Suprapubic skin (tissue), 4 donors: Measurements from ENCODE around the gene B3GALT5. TPM values are rescaled to one million over a fixed set of nuclear protein-coding genes. Genes with fewer than 3 reads are reported as not detected.

Source experiments
- DNase-seq, 2 donors: peaks; one replicate each; pipeline ENCODE4 v3.0.0-alpha.2; 2019; ENCODE audit warnings: low spot score in 2 of 2
- H3K27ac ChIP-seq: fragments of 200-600 bp; sonication (generic); one replicate; pipeline ENCODE4 v1.5.1; 2019
- H3K27me3 ChIP-seq: fragments of 200-600 bp; sonication (generic); one replicate; pipeline ENCODE4 v1.5.1; 2019
- H3K36me3 ChIP-seq: fragments of 200-600 bp; sonication (generic); one replicate; pipeline ENCODE4 v1.5.1; 2019
- H3K4me1 ChIP-seq: fragments of 200-600 bp; sonication (generic); one replicate; pipeline ENCODE4 v1.5.1; 2019
- H3K4me3 ChIP-seq: fragments of 200-600 bp; sonication (generic); one replicate; pipeline ENCODE4 v1.5.1; 2019; ENCODE audit warnings: mild to moderate bottlenecking
- H3K9me3 ChIP-seq: fragments of 200-600 bp; sonication (generic); one replicate; pipeline ENCODE4 v1.5.1; 2019
- EP300 ChIP-seq: sonication (generic); formaldehyde crosslinking; IDR thresholded peaks from one replicate; pipeline ENCODE4 v1.6.1; 2017; ENCODE audit warnings: antibody characterized with exemption
- POLR2A ChIP-seq, 2 donors: fragments of 450-650 bp; IDR thresholded peaks; one replicate each; pipeline ENCODE4 v1.6.1; 2017; ENCODE audit warnings: antibody characterized with exemption in 2 of 2, mild to moderate bottlenecking in 2 of 2, moderate library complexity in 2 of 2
- POLR2AphosphoS5 ChIP-seq, 3 donors: sonication (generic); formaldehyde crosslinking; IDR thresholded peaks; one replicate each; pipeline ENCODE4 v1.6.1; 2017; ENCODE audit warnings: antibody characterized with exemption in 3 of 3
- WGBS: methylation state at CpG from one replicate; pipeline ENCODE4 v1.1.5; 2018; 5-methylcytosine and 5-hydroxymethylcytosine counted together
- total RNA-seq, 4 donors: library from RNA; depleted of rRNA; stranded (reverse); fragments of >200 nt; gene quantifications; one replicate each; pipeline ENCODE4 v1.1.0, GENCODE V29; 2016
- TF ChIP-seq, protein P1 (sequence below), 2 donors: fragments of 200-600 bp in 1 of 2; fragments of 450-650 bp in 1 of 2; sonication (generic) in 1 of 2; IDR thresholded peaks; one replicate each; pipeline ENCODE4 v1.5.1; 2016 to 2019; ENCODE audit warnings: antibody characterized with exemption in 2 of 2, mild to moderate bottlenecking in 1 of 2, moderate library complexity in 1 of 2

B3GALT5 gene
- total RNA-seq, 4 donors from 2014 or later = 0.89 to 5.9 (median 3.1) TPM

DNA sequence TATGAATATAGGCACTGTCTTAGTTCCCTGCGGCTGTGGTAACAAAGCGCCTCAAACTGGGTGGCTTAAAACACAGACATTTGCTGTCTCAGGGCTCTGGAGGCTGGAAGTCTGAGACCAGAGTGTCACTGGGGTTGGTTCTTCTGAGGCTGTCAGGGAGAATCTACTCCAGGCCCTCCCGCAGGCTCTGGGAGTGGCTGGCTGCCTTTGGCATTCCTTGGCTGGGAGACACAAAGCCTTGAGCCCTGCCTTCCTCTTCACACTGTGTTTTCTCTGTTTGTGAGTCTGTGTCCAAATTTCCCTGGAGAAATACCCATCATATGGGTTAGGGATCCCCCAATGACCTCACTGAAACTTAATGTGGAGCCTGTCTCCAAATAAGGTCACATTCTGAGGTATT, 38.5 kb downstream of the B3GALT5 start:
- no peaks in the 10 kb centered on the region for H3K27me3 ChIP-seq
- H3K4me1 ChIP-seq = no peaks in the 10 kb centered on the region
- peak overlapping the region; percentile 21 for H3K27ac ChIP-seq
- H3K9me3 ChIP-seq = no peaks in the 10 kb centered on the region
- 72% methylated on average over 3 of the region's 3 CpGs for WGBS
- no peak for TF ChIP-seq POLR2A (IDR thresholded peaks at IDR 0.05)
- TF ChIP-seq EP300 = no peak
- TF ChIP-seq, protein P1, sequence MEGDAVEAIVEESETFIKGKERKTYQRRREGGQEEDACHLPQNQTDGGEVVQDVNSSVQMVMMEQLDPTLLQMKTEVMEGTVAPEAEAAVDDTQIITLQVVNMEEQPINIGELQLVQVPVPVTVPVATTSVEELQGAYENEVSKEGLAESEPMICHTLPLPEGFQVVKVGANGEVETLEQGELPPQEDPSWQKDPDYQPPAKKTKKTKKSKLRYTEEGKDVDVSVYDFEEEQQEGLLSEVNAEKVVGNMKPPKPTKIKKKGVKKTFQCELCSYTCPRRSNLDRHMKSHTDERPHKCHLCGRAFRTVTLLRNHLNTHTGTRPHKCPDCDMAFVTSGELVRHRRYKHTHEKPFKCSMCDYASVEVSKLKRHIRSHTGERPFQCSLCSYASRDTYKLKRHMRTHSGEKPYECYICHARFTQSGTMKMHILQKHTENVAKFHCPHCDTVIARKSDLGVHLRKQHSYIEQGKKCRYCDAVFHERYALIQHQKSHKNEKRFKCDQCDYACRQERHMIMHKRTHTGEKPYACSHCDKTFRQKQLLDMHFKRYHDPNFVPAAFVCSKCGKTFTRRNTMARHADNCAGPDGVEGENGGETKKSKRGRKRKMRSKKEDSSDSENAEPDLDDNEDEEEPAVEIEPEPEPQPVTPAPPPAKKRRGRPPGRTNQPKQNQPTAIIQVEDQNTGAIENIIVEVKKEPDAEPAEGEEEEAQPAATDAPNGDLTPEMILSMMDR (IDR thresholded peaks at IDR 0.05) = no peak
- TF ChIP-seq POLR2AphosphoS5 (IDR thresholded peaks at IDR 0.05) = no peak
- peak in 1 of 2 donors; percentile 74 for DNase-seq
- H3K36me3 ChIP-seq = no peaks in the 10 kb centered on the region
- H3K4me3 ChIP-seq = no peak overlapping the region

DNA sequence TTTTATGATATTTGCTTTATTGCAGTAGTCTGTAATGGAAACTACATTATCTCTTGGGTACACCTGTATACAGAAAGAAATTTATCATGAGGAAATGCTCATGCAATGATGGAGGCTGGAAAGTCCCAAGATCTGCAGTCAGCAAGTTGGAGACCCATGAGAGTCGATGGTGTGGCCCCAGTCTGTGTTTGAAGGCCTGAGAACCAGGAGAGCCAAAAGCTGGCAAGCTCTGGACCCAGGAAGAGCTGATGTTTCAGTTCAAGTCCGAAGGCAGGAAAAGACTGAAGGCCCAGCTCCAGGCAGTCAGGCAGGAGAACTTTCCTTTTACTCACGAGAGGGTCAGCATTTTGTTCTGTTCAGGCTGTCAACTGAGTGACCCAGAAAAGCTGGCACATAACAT, 42.2 kb downstream of the B3GALT5 start:
- peak in 1 of 2 donors; percentile 61 for DNase-seq
- no peaks in the 10 kb centered on the region for H3K36me3 ChIP-seq
- H3K27me3 ChIP-seq = no peaks in the 10 kb centered on the region
- H3K27ac ChIP-seq = no peak overlapping the region
- 84% methylated on average over 3 of the region's 3 CpGs for WGBS
- H3K9me3 ChIP-seq = no peaks in the 10 kb centered on the region
- H3K4me1 ChIP-seq = no peaks in the 10 kb centered on the region
- TF ChIP-seq EP300 = no peak
- H3K4me3 ChIP-seq = no peak overlapping the region

DNA sequence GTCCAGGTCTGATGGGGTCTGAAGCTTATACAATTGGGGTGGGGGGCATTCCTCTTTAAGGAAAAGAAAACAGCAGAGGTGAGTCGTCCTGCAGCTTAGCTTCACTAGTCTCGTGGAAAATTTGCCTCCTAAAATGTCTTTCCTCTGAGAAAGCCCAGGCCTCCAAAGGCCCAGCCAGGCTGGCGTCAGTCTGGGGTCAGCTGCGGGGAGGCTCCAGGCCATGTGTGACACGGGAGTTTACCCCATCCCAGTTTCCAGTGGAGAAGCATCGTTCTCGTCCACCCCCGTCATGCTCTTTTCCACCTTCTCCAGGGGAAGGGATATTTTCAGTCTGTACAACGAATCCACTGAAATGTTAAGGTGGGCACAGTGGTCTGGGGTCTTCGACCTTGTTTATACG, 42.8 kb downstream of the B3GALT5 start:
- TF ChIP-seq, protein P1 (IDR thresholded peaks at IDR 0.05) = no peak
- TF ChIP-seq POLR2AphosphoS5 (IDR thresholded peaks at IDR 0.05) = no peak
- TF ChIP-seq POLR2A (IDR thresholded peaks at IDR 0.05) = no peak
- TF ChIP-seq EP300 = no peak

DNA sequence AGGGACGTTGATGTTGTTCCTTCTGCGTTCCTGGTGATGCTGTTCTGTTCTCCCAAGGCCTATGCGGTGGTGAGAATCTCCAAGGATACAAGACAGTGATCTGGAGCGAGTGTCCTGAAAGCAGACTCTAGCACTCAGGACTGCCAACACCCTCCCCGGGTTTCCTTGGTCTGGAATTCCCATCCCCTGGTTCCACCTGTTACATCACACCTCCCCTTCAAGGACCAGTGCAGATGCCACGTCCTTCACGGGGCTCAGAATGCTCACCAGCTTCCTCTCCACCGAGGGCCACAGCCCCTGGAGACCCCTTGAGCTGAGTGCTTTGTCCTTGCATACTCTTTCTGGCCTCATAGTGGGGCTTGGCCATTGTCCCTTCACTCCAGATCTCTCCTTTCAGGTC, 43.5 kb downstream of the B3GALT5 start:
- DNase-seq = no peak
- 78% methylated on average over 8 of the region's 8 CpGs for WGBS
- no peak overlapping the region for H3K27ac ChIP-seq
- TF ChIP-seq POLR2A (IDR thresholded peaks at IDR 0.05) = no peak
- no peak for TF ChIP-seq POLR2AphosphoS5 (IDR thresholded peaks at IDR 0.05)
- TF ChIP-seq EP300 = no peak
- H3K4me3 ChIP-seq = no peak overlapping the region
- H3K4me1 ChIP-seq = peaks cover 6% of the 10 kb centered on the region
- no peaks in the 10 kb centered on the region for H3K9me3 ChIP-seq
- no peaks in the 10 kb centered on the region for H3K36me3 ChIP-seq
- no peaks in the 10 kb centered on the region for H3K27me3 ChIP-seq

More for the DNA sequence above, 42.8 kb downstream of the B3GALT5 start:
- DNase-seq = peak in 1 of 2 donors; percentile 38
- no peaks in the 10 kb centered on the region for H3K36me3 ChIP-seq
- no peak overlapping the region for H3K27ac ChIP-seq
- H3K9me3 ChIP-seq = no peaks in the 10 kb centered on the region
- H3K4me1 ChIP-seq = peaks cover 5% of the 10 kb centered on the region
- no peaks in the 10 kb centered on the region for H3K27me3 ChIP-seq
- WGBS = 78% methylated on average over 11 of the region's 11 CpGs
- H3K4me3 ChIP-seq = no peak overlapping the region

DNA sequence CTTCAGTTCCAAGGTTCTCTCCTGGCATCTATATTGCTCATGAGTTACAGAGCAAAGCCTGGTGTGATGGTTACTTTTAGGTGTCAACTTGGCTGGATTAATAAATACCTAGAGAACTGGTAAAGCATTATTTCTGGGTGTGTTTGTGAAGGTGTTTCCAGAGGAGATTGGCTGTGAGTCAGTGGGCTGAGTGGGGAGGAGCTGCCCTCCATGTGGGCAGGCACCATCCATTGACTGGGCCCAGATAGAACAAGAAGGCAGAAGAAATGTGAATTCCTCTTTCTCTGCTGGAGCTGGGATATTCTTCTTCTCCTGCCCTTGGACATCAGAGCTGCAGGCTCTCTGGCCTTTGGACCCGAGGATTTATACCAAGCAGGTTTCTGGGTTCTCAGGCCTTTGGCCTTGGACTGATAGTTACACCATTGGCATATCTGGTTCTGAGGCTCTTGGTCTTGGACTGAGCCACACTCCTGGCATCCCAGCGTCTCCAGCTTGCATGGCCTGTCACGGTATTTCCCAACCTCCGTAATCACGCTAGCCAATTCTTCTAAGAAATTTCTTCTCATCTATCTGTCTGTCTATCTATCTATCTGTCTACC, 44.5 kb downstream of the B3GALT5 start:
- TF ChIP-seq POLR2A (IDR thresholded peaks at IDR 0.05) = no peak
- TF ChIP-seq POLR2AphosphoS5 (IDR thresholded peaks at IDR 0.05) = no peak
- TF ChIP-seq, protein P1 (IDR thresholded peaks at IDR 0.05) = no peak
- TF ChIP-seq EP300 = no peak
- Histone ChIP-seq H3K4me1 (peaks cover 6% of the 10 kb centered on the region), H3K9me3 (no peaks in the 10 kb centered on the region), H3K27me3 (no peaks in the 10 kb centered on the region), H3K36me3 (no peaks in the 10 kb centered on the region), H3K27ac (no peak overlapping the region), H3K4me3 (no peak overlapping the region)
- 94% methylated on average over 5 of the region's 5 CpGs for WGBS
- peak in 1 of 2 donors; percentile 29 for DNase-seq

DNA sequence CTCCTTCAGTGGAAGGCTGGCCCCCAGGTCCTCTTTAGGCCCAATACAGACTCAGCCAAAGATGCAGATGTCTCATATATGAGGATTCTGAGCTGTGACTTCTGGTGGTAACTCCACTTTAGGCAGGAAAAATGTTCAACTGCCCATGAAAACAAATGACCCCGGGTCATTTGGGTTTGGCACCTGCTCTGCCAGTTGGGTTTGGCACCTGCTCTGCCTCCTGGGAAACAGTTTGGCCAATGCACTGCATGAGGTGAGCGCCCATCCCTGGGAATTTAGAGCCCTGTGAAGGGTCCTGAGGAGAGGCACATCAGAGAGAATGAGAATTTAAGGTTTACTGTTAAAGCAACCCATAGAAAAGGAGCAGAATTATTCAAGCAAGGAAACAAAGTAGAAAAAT, 45.3 kb downstream of the B3GALT5 start:
- Histone ChIP-seq H3K9me3 (no peaks in the 10 kb centered on the region), H3K4me1 (peaks cover 6% of the 10 kb centered on the region), H3K36me3 (no peaks in the 10 kb centered on the region), H3K27ac (no peak overlapping the region), H3K4me3 (no peak overlapping the region), H3K27me3 (no peaks in the 10 kb centered on the region)
- WGBS = 64% methylated on average over 2 of the region's 2 CpGs
- TF ChIP-seq EP300 (no peak), POLR2AphosphoS5 (IDR thresholded peaks at IDR 0.05) (no peak)
- TF ChIP-seq, protein P1 (IDR thresholded peaks at IDR 0.05) = no peak
- DNase-seq = no peak
